Breast epithelium (tissue), 3 donors: ENCODE measurements around the gene XAGE1B.
"Not testable (repeated sequence)": the region's sequence is repeated elsewhere in the genome, so short reads cannot be mapped to it uniquely, and the experiment has no call there.

Experiments
- CTCF ChIP-seq, 3 donors: fragments of 450-650 bp; IDR thresholded peaks; one replicate each; pipeline ENCODE4 v1.5.1; 2016 to 2017; ENCODE audit warnings: antibody characterized with exemption in 3 of 3, mild to moderate bottlenecking in 3 of 3, moderate library complexity in 3 of 3
- POLR2AphosphoS5 ChIP-seq, 3 donors: sonication (generic); formaldehyde crosslinking; IDR thresholded peaks; one replicate each; pipeline ENCODE4 v1.6.1; 2017; ENCODE audit warnings: antibody characterized with exemption in 3 of 3

- not testable (repeated sequence) for TF ChIP-seq CTCF, POLR2AphosphoS5 (IDR thresholded peaks at IDR 0.05)
These were observed 31.9 kb upstream of the XAGE1B start for GRCh38 chrX:52548769-52549168.
